A673 (cell line): ENCODE results near the gene GPR37L1.

ENCODE experiments used
- EZH2 ChIP-seq: fragments of 200-600 bp; sonication (generic); IDR thresholded peaks from 2 replicates; pipeline ENCODE4 v1.6.1; 2017; ENCODE audit warnings: borderline replicate concordance, low read depth, mild to moderate bottlenecking, mixed read lengths, antibody characterized with exemption, low read length; ENCODE audit not compliant: poor library complexity, severe bottlenecking
- TF ChIP-seq, protein P1 (sequence below): fragments of 300-800, 200-600 bp; sonication (generic); conservative IDR thresholded peaks from 2 replicates; pipeline ENCODE4 v1.5.1; 2017; ENCODE audit warnings: low read depth, mild to moderate bottlenecking, antibody characterized with exemption, low read length, moderate library complexity, mixed read lengths

DNA sequence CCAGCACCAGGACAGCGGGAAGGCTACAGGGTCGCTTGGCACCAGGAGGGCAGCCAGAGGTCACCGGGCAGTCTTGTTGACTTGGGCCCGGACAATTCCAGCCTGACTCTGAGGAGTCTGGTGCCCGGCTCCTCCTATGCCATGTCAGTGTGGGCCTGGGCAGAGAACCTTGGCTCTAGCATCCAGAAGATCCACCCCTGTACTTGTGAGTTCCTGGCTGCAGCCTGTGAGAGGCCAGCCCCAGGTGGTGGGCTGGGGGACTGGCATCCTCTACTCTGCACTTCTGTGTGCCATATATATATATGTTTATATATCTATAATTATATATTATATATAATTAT lies 49.3 kb downstream of the GPR37L1 start:
- TF ChIP-seq EZH2: no peak
- TF ChIP-seq, protein P1, sequence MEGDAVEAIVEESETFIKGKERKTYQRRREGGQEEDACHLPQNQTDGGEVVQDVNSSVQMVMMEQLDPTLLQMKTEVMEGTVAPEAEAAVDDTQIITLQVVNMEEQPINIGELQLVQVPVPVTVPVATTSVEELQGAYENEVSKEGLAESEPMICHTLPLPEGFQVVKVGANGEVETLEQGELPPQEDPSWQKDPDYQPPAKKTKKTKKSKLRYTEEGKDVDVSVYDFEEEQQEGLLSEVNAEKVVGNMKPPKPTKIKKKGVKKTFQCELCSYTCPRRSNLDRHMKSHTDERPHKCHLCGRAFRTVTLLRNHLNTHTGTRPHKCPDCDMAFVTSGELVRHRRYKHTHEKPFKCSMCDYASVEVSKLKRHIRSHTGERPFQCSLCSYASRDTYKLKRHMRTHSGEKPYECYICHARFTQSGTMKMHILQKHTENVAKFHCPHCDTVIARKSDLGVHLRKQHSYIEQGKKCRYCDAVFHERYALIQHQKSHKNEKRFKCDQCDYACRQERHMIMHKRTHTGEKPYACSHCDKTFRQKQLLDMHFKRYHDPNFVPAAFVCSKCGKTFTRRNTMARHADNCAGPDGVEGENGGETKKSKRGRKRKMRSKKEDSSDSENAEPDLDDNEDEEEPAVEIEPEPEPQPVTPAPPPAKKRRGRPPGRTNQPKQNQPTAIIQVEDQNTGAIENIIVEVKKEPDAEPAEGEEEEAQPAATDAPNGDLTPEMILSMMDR: no peak
